ENCODE results near the gene SGTA.

Gene SGTA

GRCh38 chr19:2764945-2765344 is 18.1 kb downstream of the SGTA start:
- H3K4me3 ChIP-seq (ENCODE audit: low read depth, low read length) = no peak overlapping the region
- in situ Hi-C loops (cut with HindIII; ENCODE audit: low sequenced_read_pairs) = no loop called here
- no peak for DNase-seq (ENCODE audit: low read depth)
- TF ChIP-seq CTCF (IDR thresholded peaks at IDR 0.05; ENCODE audit: low read depth, low read length, missing control alignments) = no peak

GRCh38 chr19:2763687-2764086 is 19.4 kb downstream of the SGTA start:
- DNase-seq (ENCODE audit: low read depth) = no peak
- in situ Hi-C loops (cut with HindIII; ENCODE audit: low sequenced_read_pairs) = no loop called here
- H3K4me3 ChIP-seq (ENCODE audit: low read depth, low read length) = no peak overlapping the region
- TF ChIP-seq CTCF (IDR thresholded peaks at IDR 0.05; ENCODE audit: low read depth, low read length, missing control alignments) = no peak

GRCh38 chr19:2762783-2763496 is 20.1 kb downstream of the SGTA start:
- H3K4me3 ChIP-seq (ENCODE audit: low read depth, low read length) = no peak overlapping the region
- in situ Hi-C loops (cut with HindIII; ENCODE audit: low sequenced_read_pairs) = no loop called here
- no peak for DNase-seq (ENCODE audit: low read depth)
- TF ChIP-seq CTCF (IDR thresholded peaks at IDR 0.05; ENCODE audit: low read depth, low read length, missing control alignments) = no peak

GRCh38 chr19:2761876-2762782 is 20.9 kb downstream of the SGTA start:
- in situ Hi-C loops (cut with HindIII; ENCODE audit: low sequenced_read_pairs) = no loop called here
- H3K4me3 ChIP-seq (ENCODE audit: low read depth, low read length) = no peak overlapping the region
- no peak for DNase-seq (ENCODE audit: low read depth)
- no peak for TF ChIP-seq CTCF (IDR thresholded peaks at IDR 0.05; ENCODE audit: low read depth, low read length, missing control alignments)

- in situ Hi-C loops (cut with HindIII; ENCODE audit: low sequenced_read_pairs) = no loop called here
- no peak overlapping the region for H3K4me3 ChIP-seq (ENCODE audit: low read depth, low read length)
- no peak for TF ChIP-seq CTCF (IDR thresholded peaks at IDR 0.05; ENCODE audit: low read depth, low read length, missing control alignments)
- DNase-seq (ENCODE audit: low read depth) = no peak
These were observed 21.8 kb downstream of the SGTA start for GRCh38 chr19:2761309-2761677.

GRCh38 chr19:2759965-2760364 is 23.1 kb downstream of the SGTA start:
- DNase-seq (ENCODE audit: low read depth) = no peak
- in situ Hi-C loops (cut with HindIII; ENCODE audit: low sequenced_read_pairs) = loop anchor here (5.0 kb wide), 1 partner anchor 63 kb away; no protein-coding TSS in a partner anchor
- TF ChIP-seq CTCF (IDR thresholded peaks at IDR 0.05; ENCODE audit: low read depth, low read length, missing control alignments) = no peak
- no peak overlapping the region for H3K4me3 ChIP-seq (ENCODE audit: low read depth, low read length)
